HG02970 (cell line): ENCODE data around the gene ZNFX1.

Experiments
- ATAC-seq: cut with Tn5 transposase; IDR thresholded peaks from one replicate; pipeline ENCODE4 v1.9.1; 2021; ENCODE audit warnings: mild to moderate bottlenecking, moderate library complexity, moderate number of reproducible peaks; ENCODE audit not compliant: unreplicated experiment, low FRiP score

Gene ZNFX1

DNA sequence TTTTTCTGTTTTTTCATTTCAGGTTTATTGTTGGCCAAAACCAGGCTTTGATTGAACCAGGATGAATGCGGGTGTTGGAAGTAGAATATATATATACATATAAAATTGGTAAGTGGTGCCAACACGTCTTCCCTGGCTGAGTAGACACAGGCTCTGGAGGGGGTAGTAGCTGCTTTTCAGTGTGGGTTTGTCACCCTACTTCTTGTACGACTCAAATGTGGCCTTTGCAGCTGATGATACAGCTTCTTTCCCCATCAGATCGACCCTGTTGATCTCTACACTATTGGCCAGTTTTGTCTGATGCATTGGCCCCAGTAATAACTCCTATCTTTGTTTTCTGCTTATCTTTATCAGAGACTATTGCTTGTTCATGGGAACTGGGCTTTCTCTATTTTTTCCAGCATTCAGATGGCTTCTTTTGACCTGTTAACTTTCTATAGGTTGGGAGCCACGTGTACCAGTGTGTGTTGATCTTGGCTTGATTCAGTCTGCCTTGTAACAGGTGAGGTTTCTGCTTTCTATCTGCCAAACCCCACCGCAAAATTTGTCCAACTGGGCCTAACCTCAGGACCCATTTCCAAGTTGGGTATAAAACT lies 2.7 kb upstream of the ZNFX1 start:
- no peak for ATAC-seq

DNA sequence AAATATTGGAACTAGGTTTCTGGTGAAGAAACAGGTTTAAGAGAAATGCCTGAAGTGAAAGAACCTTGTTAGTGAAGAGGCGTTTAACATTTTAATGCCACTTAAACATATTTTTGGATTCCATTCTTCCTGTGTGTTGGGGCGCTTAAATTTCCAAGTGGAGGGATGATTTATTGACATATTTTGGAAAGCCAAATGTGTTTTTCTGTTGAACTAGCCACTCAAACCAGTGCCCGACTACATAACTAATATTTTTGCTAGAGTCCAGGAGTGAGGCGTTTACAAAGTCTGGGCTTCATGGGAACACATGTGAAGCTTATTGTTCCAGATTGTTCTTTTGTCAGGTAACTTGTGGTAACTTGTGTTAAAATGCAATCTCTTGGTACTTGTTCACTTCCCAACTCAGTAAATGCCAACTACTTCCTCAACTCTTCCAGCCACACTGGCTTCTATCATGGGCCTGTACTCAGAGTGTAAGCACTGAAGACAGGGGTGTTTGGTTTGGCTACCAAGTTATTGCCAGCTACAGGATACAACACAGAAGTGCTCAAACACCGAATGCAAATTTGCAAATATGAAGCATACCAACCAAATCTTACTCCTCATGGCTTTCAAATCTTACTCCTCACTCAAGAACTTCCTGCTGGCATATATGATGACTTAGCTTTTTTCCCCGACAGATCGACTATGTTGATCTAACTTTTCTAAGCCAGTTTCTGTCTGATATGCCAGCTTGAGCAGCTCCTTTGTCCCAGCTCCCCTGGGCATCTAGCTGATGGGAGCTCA lies 2.0 kb upstream of the ZNFX1 start:
- no peak for ATAC-seq

DNA sequence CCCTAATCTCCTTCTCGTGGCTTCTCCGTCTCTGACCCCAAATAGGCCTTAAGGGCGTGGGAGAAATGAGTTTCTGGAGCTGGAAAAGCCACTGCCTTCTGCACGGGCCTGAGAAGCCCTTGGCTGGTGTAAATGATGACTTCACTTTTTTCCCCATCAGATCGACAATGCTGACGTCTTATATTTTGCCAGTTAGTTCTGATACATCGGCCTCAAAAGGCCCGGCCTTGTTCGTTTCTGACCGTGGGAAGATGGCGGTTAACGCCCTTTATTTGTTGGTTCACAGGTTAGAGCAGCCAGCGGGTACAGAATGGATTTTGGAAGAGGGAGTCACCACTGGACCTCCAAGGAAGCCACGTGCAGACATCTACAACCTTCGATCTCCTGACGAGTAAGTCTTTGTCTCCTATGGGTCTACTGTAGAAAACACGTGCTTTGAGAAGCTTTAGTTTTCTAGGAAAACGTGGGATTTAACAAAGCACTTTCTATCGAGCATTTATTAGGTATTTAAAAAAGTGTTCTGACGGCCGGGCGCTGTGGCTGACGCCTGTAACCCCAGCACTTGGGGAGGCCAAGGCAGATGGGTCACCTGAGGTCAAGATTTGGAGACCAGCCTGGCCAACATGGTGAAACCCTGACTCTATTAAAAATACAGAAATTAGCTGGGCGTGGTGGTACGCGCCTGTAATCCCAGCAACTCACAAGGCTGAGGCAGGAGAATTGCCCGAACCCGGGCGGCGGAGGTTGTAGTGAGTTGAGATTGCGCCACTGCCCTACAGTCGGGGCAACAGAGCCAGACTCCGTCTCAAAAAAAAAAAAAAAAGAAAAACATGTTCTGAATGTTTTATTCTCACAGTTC lies 1.2 kb upstream of the ZNFX1 start:
- ATAC-seq = peak; percentile 0

DNA sequence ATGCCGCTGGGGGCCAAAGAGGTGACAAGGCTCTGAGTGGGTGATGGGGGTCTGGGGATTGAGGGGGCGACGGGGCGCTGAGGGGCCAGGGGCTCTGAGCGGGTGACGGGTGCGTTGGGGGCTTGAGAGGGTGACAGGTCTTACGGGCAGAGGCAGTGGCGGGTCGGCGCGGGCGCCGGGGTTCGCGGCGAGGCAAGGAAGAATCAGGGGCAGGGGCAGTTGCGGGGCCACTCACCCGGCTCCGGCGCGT lies 146 bp downstream of the ZNFX1 start:
- ATAC-seq = peak; percentile 0

DNA sequence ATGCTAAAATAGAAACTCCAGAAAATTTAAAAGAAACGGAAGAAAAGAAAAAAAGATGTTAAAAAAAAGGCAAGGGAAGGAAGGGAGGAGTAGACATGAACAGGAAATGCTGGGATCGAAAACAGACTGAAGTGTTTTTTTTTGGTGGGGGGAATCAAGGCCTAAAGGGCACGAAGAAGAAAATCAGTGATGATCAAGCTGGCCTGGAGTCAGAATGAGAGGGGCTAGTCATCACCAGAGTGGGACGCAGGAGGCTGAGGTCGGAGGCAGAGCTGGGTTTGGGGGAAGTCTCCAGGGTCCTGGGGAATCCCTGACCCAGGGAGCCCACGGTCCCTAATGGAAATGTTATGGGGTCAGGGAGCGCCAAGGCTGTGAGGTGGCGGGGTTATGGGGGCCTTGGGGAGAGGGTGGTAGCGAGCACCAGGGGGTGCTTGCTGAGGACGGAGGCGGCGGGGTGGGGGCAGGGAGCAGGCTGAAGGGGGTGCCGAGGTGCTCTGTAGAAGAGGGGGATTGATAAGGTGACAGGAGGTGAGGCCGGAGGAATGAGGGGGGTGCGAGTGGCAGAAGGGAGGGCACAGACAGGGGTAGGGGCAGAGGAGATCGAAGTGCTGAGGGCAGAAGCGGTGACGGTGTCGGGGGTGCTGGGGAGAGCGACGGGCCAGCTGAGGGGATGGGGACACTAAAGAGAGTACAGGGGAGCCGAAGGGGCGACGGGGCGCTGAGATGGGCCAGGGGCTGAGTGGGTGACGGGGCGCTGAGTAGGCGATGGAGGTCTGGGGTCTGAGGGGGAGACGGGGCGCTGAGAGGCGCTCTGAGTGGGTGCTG lies 684 bp downstream of the ZNFX1 start:
- no peak for ATAC-seq

DNA sequence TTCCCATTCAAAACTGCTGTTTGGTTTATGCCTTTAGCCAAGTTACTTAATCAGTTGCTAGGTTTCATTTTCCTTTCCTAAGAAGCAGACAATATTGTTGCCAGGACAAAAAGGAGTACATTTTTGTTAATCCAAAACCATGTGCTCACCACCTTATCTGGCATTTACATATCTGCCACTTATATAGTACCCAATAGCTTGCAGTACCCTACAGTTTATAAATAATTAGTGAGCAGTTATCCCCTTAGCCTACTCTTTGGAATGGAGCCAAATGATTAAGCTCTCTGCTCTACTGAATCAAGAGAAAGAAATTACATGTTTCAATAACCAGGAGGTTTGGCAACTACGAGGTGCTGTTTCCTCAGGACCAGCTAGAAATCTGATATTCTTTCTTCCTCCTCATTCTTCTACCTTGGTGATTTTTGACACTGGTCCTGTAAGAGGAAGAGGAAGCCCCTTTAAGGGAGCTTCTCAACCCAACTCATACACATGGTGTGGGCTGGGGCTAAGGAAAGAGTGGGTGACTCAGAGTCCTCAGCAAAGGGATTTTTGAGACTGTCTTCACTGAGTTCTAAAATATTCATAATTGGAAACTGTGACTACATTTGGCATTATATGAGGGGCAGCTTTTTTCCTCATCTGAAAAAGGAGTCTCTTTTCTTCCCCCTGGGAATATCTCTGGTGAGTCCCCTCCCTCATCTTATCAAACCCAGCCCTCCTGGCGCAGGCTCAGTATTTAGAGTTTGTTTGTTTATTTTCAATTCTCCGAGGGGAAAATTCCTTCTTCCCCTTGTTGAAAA lies 1.5 kb downstream of the ZNFX1 start:
- no peak for ATAC-seq

DNA sequence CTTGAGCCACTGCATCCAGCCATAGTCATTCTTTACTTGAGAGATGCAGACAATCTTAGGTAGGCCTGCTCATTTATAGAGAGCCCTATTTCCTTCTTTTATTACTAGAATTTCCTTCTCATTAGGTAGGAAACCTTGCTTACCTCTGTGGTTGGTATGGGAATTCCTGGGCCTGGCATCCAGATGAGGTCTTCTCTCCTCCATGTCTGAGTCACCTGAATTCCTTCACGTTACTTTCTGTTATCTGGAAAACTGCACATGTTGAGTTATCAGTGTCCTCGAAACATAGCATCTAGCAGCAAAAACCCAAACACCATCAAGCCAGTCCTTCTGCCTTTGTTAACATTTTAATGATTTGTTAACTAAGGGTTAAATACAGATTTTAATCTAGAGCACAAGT lies 2.2 kb downstream of the ZNFX1 start:
- no peak for ATAC-seq

DNA sequence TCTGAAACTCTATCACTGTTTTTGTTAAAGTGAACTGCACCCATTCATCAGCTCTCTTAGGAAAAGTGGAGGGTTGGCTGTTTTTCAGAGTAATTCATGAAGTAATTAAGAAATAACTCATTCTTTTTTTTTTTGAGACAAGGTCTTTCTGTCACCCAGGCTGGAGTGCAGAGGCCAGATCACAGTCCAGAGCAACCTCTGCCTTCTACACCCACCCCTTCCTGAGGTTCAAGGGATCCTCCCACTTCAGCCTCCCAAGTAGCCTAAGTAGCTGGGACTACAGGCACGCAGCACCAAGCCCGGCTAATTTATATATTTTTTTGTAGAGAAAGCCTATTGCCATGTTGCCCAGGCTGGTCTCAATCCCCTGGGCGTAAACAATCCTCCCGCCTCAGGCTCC lies 2.6 kb downstream of the ZNFX1 start:
- no peak for ATAC-seq

DNA sequence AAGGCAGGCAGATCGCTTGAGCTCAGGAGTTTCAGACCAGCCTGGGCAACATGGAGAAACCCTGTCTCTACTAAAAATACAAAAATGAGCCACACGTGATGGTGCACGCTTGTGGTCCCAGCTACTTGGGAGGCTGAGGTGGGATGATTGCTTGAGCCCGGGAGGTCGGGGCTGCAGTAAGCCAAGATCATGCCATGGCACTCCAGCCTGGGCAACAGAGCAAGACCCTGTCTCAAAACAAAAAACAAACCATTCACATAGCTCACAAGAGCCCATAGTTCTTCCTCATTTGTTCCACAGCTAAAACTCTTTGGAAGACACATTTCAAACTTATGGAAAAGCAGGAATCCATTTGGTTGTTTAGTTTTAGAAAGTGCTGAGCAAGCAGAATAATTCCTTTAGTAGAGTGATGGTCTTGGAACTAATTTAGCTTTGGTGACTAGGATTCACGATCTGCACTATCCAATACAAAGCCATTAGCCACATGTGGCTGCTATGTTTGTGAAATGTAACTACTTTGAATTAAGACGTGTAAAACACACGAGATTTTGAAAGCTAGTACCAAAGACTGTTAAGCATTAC lies 4.1 kb downstream of the ZNFX1 start:
- ATAC-seq = no peak

DNA sequence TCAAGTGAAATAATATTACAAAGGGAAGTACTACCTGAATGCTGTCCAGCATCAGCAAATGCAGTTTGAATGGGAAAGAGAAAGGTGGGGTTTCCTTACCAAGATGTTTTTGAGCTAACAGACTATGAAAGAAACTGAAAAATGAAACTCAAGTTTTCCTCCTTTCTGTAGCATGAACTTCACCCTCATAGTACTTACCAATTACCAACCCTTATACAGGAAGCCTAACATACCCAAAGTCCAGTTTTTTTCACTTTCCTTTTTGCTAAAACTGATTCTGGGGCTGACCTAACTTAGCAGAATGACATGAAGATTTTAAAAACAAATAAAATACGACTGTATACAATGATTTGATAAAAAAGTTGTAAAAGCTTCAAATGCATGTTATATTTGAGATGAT lies 5.2 kb downstream of the ZNFX1 start:
- no peak for ATAC-seq

DNA sequence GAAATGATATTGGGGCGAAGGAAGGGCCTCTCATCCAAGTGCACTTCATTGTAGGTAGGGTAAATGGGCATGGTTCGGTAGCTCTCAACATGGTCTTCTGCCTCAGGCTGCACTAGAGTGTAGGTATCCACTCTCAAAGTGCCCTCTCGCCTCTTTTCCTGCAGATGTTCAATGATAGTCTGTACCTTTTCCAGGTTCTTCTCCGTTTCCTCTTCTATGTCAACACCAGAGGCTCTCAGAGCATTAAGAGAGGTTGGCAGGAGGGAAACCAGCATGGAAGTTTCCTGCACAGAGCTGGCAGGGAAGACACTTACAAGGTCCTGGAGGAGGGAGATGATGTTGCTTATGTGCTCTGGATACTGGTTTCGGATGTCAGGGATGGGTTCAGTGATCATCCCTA lies 7.1 kb downstream of the ZNFX1 start:
- ATAC-seq = no peak

DNA sequence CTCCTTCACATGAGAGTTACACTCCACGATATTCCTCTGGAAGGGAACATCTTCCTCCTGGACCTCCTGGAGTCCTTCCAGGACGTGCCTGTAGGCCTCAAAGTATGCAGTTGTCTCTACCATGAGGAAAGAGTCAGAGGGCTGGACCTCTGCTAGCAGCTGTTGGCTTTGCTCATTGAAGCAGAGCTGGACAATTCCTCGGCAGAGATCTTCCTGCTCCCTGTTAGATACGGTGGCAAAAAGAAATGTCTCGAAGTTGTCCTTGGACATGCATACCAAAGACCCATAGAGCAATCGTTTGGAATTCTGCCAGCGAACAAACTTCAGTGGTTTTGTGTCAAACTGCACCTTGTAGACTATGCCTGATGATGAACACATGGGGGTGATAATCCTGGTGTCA lies 7.7 kb downstream of the ZNFX1 start:
- ATAC-seq = no peak

DNA sequence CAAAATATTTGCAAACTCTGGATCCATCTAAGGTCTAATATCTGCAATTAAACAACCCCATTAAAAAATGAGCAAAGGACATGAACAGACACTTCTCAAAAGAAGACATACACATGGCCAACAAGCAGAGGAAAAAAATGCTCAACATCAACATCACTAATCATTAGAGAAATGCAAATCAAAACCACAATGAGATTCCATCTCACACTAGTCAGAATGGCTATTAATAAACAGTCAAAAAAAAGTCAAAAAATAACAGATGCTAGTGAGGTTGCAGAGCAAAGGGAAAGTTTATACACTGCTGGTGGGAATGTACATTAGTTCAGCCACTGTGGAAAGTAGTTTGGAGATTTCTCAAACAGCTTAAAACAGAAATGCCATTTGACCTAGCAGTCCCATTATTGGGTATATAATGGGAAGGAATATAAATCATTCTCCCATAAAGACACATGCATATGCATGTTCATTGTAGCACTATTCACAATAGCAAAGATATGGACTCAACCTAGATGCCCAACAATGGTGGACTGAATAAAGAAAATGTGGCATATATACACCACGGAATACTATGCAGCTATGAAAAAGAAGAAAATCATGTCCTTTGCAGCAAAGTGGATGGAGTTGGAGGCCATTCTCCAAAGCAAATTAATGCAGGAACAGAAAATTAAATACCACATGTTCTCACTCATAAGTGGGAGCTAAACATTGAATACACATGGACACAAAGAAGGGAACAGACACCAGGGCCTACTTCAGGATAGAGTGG lies 9.1 kb downstream of the ZNFX1 start:
- ATAC-seq = no peak

DNA sequence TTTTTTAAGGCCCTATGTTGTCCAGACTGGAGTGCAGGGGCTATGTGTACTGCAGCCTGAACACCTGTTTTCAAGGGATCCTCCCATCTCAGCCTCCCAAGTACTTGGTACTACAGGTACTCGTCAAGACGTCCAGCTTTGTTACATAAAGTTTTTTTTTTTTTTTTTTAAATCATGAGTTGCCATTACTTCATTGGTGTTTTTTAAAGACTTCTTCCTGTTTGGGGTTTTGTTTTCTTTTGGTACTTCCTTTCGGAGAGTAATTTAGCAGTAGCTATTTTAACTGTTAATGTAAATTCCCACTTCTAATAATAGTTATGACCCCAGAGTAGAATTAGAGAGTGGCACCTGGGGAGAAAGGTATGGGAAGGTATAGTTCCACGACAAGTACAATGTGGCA lies 10.5 kb downstream of the ZNFX1 start:
- no peak for ATAC-seq

DNA sequence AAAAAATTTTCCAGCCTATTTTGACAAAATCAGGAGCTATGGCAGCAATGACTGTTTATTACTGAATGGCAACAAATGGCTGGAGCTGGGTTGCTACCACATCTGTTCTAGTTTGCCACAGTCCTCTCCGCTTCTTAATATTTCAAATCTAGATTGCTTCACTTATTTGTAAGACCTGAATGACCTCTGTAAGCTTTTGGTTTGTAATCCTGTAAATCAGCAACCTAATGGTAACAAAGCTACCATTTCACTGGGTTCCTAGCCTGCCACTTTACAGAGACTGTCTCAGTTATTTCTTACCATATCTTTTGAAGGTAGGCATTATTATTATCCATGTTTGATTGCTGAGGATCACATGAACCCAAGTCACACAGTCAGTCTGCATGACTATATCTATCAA lies 15.4 kb downstream of the ZNFX1 start:
- no peak for ATAC-seq

DNA sequence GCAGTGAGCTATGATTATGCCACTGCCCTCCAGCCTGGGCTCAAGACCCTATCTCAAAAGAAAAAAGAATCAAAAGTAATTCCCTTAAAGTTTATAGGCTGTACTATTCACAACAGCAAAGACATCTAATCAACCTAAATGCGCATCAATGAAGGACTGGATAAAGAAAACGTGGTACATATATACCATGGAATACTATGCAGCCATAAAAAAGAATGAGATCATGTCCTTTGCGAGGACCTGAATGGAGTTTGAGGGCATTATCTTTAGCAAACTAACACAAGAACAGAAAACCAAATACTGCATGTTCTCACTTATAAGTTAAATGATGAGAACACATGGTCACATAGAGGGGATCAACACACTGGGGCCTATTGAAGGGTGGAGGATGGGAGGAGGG lies 16.7 kb downstream of the ZNFX1 start:
- no peak for ATAC-seq

DNA sequence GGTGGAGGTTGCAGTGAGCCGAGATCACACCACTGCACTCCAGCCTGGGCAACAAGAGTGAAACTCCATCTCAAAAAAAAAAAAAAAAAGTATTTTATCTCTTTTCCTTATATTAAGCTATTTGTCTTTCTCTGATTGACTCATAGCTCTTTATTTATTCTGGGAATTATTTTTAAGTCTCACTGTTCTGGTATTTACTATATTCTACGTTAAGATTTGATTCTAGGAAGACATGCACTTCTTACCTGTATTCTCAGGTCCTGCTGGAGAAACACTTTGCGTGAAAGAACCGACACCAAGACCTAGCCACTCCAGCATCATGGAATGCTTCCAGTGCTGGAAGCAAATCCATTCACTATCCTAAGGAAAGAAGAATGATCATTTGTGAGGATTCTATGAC lies 17.6 kb downstream of the ZNFX1 start:
- no peak for ATAC-seq

DNA sequence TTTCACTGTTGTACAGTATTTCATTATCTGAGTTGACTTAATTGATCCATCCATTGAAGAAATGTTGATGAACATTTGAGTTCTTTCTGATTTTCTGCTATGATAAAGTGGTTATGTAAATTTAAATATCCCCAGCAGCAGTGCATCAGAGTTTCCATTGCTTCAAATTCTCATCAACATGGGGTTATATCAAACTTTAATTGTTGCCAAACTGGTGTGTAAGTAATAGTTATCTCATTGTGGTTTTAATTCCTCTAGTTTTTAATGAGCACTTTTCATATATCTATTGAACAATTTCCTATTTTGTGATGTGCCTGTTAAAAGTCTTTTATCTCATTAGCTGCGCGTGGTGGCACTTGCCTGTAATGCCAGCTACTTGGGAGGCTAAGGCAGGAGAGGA lies 18.1 kb downstream of the ZNFX1 start:
- ATAC-seq = no peak

DNA sequence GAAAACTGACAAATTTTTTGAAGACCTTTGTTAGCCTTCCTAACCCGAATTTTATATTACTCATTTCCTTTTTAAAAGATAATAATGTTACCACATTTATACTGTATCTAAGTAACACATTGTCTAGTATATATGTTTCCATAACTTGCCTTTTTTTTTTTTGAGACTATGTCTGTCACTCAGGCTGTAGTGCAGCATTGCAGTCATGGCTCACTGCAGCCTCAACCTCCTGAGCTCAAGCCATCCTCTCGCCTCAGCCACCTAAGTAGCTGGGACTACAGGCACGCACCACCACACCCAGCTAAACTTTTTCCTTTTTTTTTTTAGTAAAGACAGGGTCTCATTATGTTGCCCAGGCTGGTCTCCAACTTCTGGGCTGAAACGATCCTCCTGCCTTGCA lies 18.6 kb downstream of the ZNFX1 start:
- ATAC-seq = no peak
